DOHH2 (cell line): Measurements from ENCODE around the gene ABCD2.

Source experiments
- EZH2phosphoT487 ChIP-seq: fragments of 200-600 bp; sonication (generic); IDR thresholded peaks from 2 replicates; pipeline ENCODE4 v1.6.1; 2017; ENCODE audit warnings: borderline replicate concordance, mild to moderate bottlenecking, antibody characterized with exemption, low read length, moderate library complexity, mixed read lengths
- TF ChIP-seq, protein P1 (sequence below): fragments of 200-600 bp; sonication (generic); IDR thresholded peaks from one replicate; pipeline ENCODE4 v1.5.1; 2014; ENCODE audit warnings: antibody characterized with exemption, mild to moderate bottlenecking, low read depth, low read length; ENCODE audit not compliant: poor library complexity, severe bottlenecking

GRCh38 chr12:39606712-39607423 lies 12.7 kb downstream of the ABCD2 start:
- TF ChIP-seq, protein P1, sequence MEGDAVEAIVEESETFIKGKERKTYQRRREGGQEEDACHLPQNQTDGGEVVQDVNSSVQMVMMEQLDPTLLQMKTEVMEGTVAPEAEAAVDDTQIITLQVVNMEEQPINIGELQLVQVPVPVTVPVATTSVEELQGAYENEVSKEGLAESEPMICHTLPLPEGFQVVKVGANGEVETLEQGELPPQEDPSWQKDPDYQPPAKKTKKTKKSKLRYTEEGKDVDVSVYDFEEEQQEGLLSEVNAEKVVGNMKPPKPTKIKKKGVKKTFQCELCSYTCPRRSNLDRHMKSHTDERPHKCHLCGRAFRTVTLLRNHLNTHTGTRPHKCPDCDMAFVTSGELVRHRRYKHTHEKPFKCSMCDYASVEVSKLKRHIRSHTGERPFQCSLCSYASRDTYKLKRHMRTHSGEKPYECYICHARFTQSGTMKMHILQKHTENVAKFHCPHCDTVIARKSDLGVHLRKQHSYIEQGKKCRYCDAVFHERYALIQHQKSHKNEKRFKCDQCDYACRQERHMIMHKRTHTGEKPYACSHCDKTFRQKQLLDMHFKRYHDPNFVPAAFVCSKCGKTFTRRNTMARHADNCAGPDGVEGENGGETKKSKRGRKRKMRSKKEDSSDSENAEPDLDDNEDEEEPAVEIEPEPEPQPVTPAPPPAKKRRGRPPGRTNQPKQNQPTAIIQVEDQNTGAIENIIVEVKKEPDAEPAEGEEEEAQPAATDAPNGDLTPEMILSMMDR, result no peak
- no peak for TF ChIP-seq EZH2phosphoT487
